ENCODE measurements around the gene ZDHHC17.
"Not testable (repeated sequence)": the region's sequence is repeated elsewhere in the genome, so short reads cannot be mapped to it uniquely, and the experiment has no call there.

The ZDHHC17 gene, protein sequence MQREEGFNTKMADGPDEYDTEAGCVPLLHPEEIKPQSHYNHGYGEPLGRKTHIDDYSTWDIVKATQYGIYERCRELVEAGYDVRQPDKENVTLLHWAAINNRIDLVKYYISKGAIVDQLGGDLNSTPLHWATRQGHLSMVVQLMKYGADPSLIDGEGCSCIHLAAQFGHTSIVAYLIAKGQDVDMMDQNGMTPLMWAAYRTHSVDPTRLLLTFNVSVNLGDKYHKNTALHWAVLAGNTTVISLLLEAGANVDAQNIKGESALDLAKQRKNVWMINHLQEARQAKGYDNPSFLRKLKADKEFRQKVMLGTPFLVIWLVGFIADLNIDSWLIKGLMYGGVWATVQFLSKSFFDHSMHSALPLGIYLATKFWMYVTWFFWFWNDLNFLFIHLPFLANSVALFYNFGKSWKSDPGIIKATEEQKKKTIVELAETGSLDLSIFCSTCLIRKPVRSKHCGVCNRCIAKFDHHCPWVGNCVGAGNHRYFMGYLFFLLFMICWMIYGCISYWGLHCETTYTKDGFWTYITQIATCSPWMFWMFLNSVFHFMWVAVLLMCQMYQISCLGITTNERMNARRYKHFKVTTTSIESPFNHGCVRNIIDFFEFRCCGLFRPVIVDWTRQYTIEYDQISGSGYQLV

DNA sequence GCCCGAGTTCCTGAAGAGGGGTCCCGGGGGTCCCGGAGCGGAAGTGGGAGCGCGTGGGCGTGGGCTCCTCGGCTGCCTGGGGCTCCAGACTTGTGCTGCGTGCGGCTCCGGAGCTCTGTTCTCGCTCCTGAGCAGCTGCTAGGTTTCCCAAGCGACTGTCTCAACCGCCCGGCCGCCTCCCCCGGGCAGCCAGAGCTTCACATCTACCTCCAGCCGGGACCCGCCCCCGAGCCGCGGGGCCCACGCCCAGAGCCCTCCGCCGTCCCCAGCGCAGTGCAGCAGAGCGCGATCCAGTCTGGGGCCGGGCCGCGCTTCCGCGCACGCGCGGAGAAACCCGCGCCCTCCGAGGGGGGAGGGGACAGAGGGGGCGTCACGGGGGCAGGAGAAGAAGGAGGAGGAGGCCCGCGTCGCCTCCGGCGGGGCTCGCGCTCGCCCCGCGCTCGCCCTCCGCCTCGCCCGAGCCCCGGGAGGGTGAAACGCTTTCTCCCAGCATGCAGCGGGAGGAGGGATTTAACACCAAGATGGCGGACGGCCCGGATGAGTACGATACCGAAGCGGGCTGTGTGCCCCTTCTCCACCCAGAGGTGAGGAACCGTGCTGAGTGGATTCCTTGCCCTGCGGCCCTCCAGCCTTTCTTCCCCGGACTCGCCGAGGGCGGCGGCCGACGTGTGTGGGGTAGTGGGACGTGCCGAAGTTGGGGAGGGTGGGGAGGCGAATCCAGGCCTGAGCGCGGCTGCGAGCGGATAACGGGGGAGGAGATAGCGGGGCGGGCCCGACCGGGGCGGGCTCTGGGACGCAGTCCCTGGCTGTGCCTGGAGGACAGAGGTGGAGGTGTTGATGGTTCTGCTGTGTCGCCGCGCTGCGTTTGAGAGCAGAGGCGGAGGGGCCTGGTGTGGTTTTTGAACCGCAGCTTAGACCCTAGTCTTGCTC is at the start of gene ZDHHC17:
Gene ZDHHC17, plus strand, starts transcription at position 370 of the 930 bp plus-strand sequence. Its CDS starts 122 bp downstream, at position 492.
- peak; percentile 92 for DNase-seq

DNA sequence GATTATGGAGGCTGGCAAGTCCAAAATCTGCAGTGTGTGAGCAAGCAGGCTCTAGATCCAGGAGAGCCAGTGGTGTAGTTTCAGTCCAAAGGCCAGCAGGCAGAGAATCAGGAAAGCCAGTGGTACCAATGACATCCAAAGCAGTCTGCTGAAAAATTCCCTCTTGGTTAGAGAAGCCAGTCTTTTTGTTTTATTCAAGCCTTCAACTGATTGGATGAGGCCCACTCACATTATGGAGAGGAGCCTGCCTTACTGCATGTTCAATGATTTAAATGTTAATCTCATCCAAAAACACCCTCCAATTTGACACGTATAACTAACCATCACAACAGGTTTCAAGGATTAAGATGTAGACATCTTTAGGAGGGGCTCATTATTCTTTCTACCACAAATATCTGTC is 49.5 kb upstream of the ZDHHC17 start:
- DNase-seq, result no peak

- DNase-seq, result no peak
Measured at GRCh38 chr12:76714861-76715260, 49.1 kb upstream of the ZDHHC17 start.

DNA sequence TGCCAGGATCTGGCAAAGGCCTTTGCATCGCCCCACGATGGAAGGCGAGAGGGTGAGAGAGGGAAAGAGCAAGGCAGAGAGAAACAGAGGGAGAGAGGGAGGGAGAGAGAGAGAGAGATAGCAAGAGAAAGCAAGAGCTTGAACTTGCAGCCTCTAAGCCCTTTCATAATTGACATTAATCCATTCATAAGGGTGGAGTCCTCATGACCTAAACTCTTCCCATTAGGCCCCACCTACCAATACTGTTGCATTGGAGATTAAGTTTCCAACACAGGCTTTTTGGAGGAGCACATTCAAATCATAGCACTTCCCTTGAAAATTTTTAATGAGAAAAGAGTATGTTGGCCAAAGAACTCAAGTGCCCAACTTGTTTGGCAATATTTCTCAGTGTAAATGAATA is 48.6 kb upstream of the ZDHHC17 start:
- DNase-seq, result no peak

DNA sequence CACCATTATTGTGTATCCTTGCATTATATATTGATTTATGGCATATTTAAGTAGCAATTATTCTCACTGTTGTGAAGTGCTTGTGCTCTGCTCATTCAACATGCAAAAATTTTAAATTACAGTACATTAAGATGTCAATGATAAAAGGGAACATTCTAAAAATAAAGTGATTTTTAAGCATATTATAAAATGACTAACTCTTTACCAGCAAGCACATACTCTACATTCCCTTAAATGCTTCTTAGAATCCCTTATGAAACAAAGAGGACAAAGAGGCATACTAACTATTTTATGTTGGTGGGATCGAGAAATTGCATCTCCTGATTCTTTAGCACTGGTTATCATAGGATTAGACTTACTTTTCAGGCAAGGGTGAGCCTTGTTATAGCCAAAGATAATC is 46.6 kb upstream of the ZDHHC17 start:
- DNase-seq, result no peak

DNA sequence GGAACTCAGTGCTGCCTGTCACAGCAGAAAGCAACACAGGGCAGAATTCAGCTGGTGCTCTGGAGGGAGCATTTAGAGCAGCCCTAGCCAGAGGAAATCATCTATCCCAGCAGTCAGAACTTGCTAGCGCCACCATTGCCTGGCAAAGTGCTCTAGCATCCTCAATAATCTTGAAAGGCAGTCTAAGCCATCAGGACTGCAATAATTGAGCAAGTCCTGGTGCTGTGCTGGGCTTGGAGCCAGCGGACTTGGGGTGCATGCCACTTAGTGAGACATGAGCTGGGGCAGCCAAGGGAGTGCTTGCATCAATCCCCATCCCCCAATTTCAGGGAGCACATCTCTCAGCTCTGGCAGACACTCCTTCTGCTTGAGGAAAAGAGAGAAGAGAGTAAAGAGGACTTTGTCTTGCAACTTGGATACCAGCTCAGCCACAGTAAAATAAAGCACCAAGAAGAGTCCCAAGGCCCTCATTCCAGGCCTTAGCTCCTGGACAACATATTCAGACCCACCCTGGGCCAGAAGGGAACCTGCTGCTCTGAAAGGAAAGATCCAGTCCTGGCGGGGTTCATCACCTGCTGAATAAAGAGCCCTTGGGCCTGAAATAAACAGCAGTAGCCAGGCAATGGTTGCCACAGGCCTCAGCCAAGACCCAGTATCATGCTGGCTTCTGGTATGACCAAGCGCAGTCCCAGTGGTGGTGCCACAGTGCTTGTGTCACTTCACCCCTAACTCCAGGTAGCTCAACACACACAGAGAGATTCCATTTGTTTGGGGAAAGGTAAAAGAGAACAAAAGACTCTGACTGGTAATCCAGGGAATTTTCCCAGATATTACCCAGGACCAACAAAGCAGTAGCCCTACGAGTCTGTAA is 44.5 kb upstream of the ZDHHC17 start:
- DNase-seq, result no peak

- DNase-seq, result no peak
Measured at GRCh38 chr12:76720068-76720467, 43.8 kb upstream of the ZDHHC17 start.

DNA sequence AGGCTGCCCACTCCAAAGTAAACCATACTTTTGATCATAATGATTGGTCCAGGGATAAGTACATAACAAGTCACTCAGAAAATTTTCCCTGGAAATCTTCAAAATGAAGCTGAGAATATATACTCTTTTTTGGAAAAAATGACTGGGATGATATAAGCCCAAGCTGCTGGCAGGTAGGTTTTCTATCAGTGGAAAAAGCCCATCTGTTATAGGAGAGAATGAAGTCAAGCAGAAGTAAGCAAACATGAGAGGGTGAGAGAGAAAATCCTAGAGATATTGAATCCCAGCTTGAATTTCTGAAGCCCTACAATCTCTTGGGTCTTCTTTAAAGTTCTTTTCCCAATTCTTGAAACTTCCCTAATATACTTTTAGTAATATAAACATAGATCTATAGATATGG is 37.3 kb upstream of the ZDHHC17 start:
- no peak for DNase-seq

DNA sequence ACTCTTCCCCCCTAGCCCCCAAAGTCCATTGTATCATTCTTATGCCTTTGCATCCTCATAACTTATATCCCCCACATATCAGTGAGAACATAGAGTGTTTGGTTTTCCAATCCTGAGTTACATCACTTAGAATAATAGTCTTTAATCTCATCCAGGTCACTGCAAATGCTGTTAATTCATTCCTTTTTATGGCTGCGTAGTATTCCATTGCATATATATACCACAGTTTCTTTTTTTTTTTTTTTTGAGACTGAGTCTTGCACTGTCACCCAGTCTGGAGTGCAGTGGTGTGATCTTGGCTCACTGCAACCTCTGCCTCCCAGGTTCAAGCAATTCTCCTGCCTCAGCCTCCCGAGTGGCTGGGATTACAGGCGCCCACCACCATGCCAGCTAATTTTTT is 31.7 kb upstream of the ZDHHC17 start:
- not testable (repeated sequence) for DNase-seq

DNA sequence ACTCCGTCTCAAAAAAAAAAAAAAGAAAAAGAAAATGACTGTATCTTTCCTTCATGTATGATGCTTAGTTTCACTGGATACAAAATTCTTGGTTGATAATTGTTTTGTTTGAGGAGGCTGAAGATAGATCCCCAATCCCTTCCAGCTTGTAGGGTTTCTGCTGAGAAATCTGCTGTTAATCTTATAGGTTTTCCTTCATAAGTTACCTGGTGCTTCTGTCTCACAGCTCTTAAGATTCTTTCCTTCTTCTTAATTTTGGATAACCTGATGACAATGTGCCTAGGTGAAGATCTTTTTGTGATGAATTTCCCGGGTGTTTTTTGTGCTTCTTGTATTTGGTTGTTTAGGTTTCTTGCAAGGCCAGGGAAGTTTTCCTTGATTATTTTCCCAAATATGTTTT is 26.2 kb upstream of the ZDHHC17 start:
- DNase-seq, result not testable (repeated sequence)

GRCh38 chr12:76738824-76739579 is 24.9 kb upstream of the ZDHHC17 start:
- no peak for DNase-seq

DNA sequence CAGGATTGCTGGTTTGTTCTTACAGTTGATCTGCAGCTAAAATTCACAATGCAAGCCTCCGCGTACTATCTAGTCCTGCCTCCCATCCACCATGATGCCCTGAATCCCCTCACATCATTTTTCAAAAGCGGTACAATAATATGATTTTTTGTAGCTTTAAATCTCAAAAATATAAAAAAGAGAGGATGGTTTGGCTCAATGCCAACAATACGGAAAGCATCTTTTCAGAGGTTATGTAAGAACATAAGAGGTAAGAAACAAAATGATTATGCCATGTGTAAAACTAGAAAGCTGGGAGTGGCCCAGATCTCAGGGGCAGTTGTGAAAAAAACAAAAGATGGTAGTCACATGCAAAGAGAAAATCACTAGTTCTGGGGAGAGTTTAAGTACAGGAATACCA is 24.0 kb upstream of the ZDHHC17 start:
- DNase-seq, result no peak

- DNase-seq, result no peak
Measured at GRCh38 chr12:76740501-76740900, 23.4 kb upstream of the ZDHHC17 start.

- DNase-seq, result no peak
Measured at GRCh38 chr12:76745343-76745742, 18.6 kb upstream of the ZDHHC17 start.

DNA sequence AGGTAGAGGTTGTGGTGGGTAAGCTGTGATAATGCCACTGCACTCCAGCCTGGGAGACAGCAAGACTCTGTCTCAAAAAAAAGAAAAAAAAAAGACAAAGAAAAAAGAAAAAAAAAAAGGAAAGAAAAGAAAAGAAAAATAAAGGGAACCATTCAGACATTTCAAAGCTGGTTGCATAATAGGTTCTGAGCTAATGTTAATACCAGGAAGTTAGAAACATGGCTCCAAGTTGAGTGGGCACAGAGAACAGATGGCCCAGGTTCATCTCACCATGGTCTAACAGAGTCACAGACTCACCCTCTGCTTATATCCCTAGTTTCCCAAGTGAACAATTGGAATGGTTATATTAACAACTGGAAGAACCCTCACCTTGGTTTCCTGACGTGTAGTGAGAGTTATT is 17.4 kb upstream of the ZDHHC17 start:
- DNase-seq, result no peak

DNA sequence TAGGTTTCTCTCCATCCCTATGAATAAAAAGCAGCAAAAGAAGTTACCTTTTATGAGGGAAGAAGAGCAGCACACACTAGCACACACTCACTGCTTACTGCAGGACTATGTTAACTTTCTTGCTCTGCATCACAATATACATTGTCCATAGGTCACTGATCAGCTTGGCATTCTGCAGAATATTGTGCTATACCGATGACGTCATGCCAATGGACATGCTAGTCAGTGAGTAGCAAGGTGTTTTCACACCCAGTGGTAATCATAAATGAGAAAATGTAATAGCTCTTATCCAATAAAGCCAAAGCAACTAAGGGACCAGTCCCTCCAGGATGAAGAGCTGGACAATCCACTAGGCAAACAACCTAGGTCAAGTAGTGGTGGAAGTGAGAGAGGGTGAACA is 16.7 kb upstream of the ZDHHC17 start:
- no peak for DNase-seq

DNA sequence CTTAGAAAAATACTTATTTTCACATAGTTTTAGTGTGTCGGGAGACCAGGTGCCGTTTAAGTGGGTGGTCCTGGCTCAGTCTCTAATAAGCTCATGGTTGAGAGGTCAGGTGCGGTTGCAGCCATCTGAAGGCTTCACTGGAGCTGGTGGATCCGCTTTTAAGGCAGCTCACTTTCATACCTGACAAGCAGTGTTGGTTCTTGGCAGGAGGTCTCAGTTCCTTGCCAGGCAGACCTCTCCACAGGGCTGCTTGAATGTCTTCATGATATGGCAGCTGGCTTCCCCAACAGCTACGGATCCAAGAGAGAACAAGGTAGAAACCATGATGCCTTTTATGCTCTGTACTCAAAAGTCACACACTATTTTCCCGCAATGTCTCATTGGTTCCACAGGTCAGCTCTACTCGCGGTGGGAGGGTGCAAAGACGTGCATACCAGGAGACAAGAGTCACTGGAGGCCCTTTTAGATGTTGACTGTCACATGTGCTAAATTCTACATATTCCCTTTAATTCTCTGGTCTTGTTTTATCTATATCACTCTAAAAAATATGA is 8.0 kb upstream of the ZDHHC17 start:
- DNase-seq, result no peak

DNA sequence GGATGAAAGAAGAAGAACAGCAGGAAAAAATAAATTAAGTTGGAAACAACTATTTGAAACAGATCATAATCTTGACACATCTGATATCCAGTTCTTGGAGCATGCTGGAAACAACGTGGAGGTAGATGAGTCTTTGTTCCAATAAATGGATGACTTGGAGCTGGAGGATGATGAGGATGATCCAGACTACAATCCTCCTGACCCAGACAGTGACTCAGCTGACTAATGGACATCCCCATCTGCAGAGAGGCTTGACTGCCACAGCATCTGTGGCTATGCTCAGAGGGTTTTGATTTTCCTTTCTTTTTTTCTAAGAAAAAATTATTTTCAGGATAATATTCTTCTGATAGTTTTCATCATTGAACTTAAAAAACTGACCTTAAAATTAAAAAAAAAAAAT is 6.2 kb upstream of the ZDHHC17 start:
- no peak for DNase-seq

DNA sequence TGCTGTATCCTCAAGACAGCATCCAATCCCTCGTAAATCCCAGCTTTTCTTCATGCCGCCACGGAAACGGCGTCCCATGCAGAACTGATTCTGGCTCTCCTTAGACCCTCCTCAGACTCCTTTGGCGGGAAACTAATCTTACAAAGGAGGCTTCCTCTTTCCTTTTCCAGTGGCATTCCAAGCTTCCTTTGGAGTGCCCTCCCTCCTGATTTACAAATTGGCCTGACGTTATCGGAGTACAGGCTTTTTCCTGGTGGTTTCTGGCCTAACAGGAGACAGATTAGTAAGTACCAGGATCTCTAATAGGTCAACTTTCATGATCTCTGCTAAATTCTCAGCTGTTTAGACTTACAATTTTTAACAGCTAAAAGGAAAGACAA is 1.3 kb upstream of the ZDHHC17 start:
- DNase-seq, result no peak

- DNase-seq, result no peak
Measured at GRCh38 chr12:76764856-76765255, 941 bp downstream of the ZDHHC17 start.

GRCh38 chr12:76765598-76765997 is 1.7 kb downstream of the ZDHHC17 start:
- no peak for DNase-seq

Data from NCI-H1436 (cell line).